HG02798 (cell line): Measurements from ENCODE around the gene KCNG1.

Experiments used
- ATAC-seq: cut with Tn5 transposase; IDR thresholded peaks from one replicate; pipeline ENCODE4 v1.9.1; 2021; ENCODE audit warnings: mild to moderate bottlenecking; ENCODE audit not compliant: unreplicated experiment, poor library complexity

Gene KCNG1

GRCh38 chr20:51036827-51037531 is 14.1 kb upstream of the KCNG1 start:
- ATAC-seq = no peak

GRCh38 chr20:51036226-51036625 is 13.3 kb upstream of the KCNG1 start:
- no peak for ATAC-seq

- ATAC-seq = no peak
Observed at GRCh38 chr20:51034988-51035656, 12.2 kb upstream of the KCNG1 start.

GRCh38 chr20:51034476-51034875 is 11.6 kb upstream of the KCNG1 start:
- ATAC-seq = no peak

GRCh38 chr20:51029963-51030920 is 7.3 kb upstream of the KCNG1 start:
- no peak for ATAC-seq

- ATAC-seq = no peak
Observed at GRCh38 chr20:51029556-51029955, 6.6 kb upstream of the KCNG1 start.

- no peak for ATAC-seq
Observed at GRCh38 chr20:51028616-51029212, 5.8 kb upstream of the KCNG1 start.

- no peak for ATAC-seq
Observed at GRCh38 chr20:51027035-51027795, 4.3 kb upstream of the KCNG1 start.

- ATAC-seq = no peak
Observed at GRCh38 chr20:51026269-51026668, 3.4 kb upstream of the KCNG1 start.

GRCh38 chr20:51024761-51025160 is 1.9 kb upstream of the KCNG1 start:
- ATAC-seq = no peak

- ATAC-seq = no peak
Observed at GRCh38 chr20:51023617-51024155, 779 bp upstream of the KCNG1 start.

GRCh38 chr20:51022227-51022802 is 592 bp downstream of the KCNG1 start:
- ATAC-seq = no peak

GRCh38 chr20:51021067-51022025 is 1.6 kb downstream of the KCNG1 start:
- ATAC-seq = no peak

GRCh38 chr20:51020657-51021056 is 2.2 kb downstream of the KCNG1 start:
- ATAC-seq = no peak

- ATAC-seq = no peak
Observed at GRCh38 chr20:51019656-51020592, 3.0 kb downstream of the KCNG1 start.

- ATAC-seq = no peak
Observed at GRCh38 chr20:51017251-51017650, 5.7 kb downstream of the KCNG1 start.

- ATAC-seq = no peak
Observed at GRCh38 chr20:51016521-51016920, 6.4 kb downstream of the KCNG1 start.
